HepG2 (cell line): Measurements from ENCODE around the gene MRPS7. TPM values are rescaled to one million over a fixed set of nuclear protein-coding genes. Genes with fewer than 3 reads are reported as not detected.

ENCODE experiments used
- CREB1 ChIP-seq, 2 experiments: fragments of 450-650 bp in 1 of 2; IDR thresholded peaks; 2 replicates each; pipeline ENCODE4 v1.6.1; 2016 to 2017; ENCODE audit warnings: control low read depth in 1 of 2, mild to moderate bottlenecking in 1 of 2, missing compliant biosample characterization in 1 of 2, missing genetic modification characterization in 1 of 2
- DR1 ChIP-seq: sonication (generic); formaldehyde crosslinking; IDR thresholded peaks from 2 replicates; pipeline ENCODE4 v1.8.0; 2021; ENCODE audit warnings: mild to moderate bottlenecking, missing genetic modification reagents, inconsistent platforms
- GZF1 ChIP-seq: sonication (generic); formaldehyde crosslinking; IDR thresholded peaks from 2 replicates; pipeline ENCODE4 v1.5.1; 2020; ENCODE audit warnings: mild to moderate bottlenecking, missing genetic modification reagents
- IKZF5 ChIP-seq: IDR thresholded peaks from 2 replicates; pipeline ENCODE4 v1.6.1; 2018; ENCODE audit warnings: missing genetic modification reagents, mild to moderate bottlenecking, missing compliant biosample characterization
- MEIS2 ChIP-seq: sonication (generic); formaldehyde crosslinking; IDR thresholded peaks from 2 replicates; pipeline ENCODE4 v1.9.0; 2021; ENCODE audit warnings: mild to moderate bottlenecking, missing genetic modification reagents
- NR0B2 ChIP-seq: sonication (generic); formaldehyde crosslinking; IDR thresholded peaks from 2 replicates; pipeline ENCODE4 v1.4.0; 2020; ENCODE audit warnings: mild to moderate bottlenecking, missing genetic modification reagents
- RFX1 ChIP-seq: fragments of 450-650 bp; IDR thresholded peaks from 2 replicates; pipeline ENCODE4 v1.6.1; 2017
- ZNF292 ChIP-seq: sonication (generic); formaldehyde crosslinking; IDR thresholded peaks from 2 replicates; pipeline ENCODE4 v1.8.1; 2022; ENCODE audit warnings: mild to moderate bottlenecking, low read depth, missing genetic modification reagents, borderline replicate concordance
- ZNF572 ChIP-seq: sonication (generic); formaldehyde crosslinking; IDR thresholded peaks from 2 replicates; pipeline ENCODE4 v1.5.1; 2020; ENCODE audit warnings: mild to moderate bottlenecking, missing genetic modification reagents
- ZNF589 ChIP-seq: sonication (generic); formaldehyde crosslinking; conservative IDR thresholded peaks from 2 replicates; pipeline ENCODE4 v1.8.0; 2022; ENCODE audit warnings: mild to moderate bottlenecking, moderate library complexity, missing genetic modification reagents
- ZNF781 ChIP-seq: sonication (generic); formaldehyde crosslinking; IDR thresholded peaks from 2 replicates; pipeline ENCODE4 v1.5.1; 2020; ENCODE audit warnings: borderline replicate concordance, mild to moderate bottlenecking, missing genetic modification reagents; ENCODE audit errors: not compliant biosample characterization
- ZNF891 ChIP-seq: sonication (generic); formaldehyde crosslinking; IDR thresholded peaks from 2 replicates; pipeline ENCODE4 v1.5.0; 2020; ENCODE audit warnings: mild to moderate bottlenecking, missing genetic modification reagents
- polyA plus RNA-seq, 8 experiments: library from polyadenylated mRNA; depleted of rRNA in 3 of 8; stranded (reverse) in 7 of 8; unstranded in 1 of 8; fragments of >200 nt; fragmentation: Illumina TruSeq in 4 of 8; extraction: Trizol in 4 of 8; gene quantifications; 2 replicates each; pipeline versions ENCODE4 v1.2.1 to v1.2.3, GENCODE V29; 2011 to 2016; ENCODE audit warnings: low read depth in 4 of 8, missing spikeins in 1 of 8, mixed read lengths in 1 of 8; ENCODE audit not compliant: insufficient read depth in 1 of 8
- total RNA-seq, 5 experiments: library from RNA; depleted of rRNA; stranded (reverse); fragments of >200 nt; fragmentation: Illumina TruSeq; extraction: Trizol; gene quantifications; 2 replicates each; pipeline ENCODE4 v1.2.3, GENCODE V29; 2016; ENCODE audit warnings: low read depth in 1 of 5
- TF ChIP-seq, protein P1 (sequence below): sonication (generic); formaldehyde crosslinking; IDR thresholded peaks from 2 replicates; pipeline ENCODE4 v1.5.1; 2020; ENCODE audit warnings: missing genetic modification reagents, mild to moderate bottlenecking, borderline replicate concordance
- TF ChIP-seq, protein P2 (sequence below): sonication (generic); formaldehyde crosslinking; IDR thresholded peaks from 2 replicates; pipeline ENCODE4 v1.5.1; 2020; ENCODE audit warnings: mild to moderate bottlenecking, missing genetic modification reagents, borderline replicate concordance

Gene MRPS7
- total and polyA plus RNA-seq, 2 of the 13 experiments (the other 11 are each of a cell fraction or from before 2014, with no cell fraction given), result 97.0 to 162 TPM

DNA sequence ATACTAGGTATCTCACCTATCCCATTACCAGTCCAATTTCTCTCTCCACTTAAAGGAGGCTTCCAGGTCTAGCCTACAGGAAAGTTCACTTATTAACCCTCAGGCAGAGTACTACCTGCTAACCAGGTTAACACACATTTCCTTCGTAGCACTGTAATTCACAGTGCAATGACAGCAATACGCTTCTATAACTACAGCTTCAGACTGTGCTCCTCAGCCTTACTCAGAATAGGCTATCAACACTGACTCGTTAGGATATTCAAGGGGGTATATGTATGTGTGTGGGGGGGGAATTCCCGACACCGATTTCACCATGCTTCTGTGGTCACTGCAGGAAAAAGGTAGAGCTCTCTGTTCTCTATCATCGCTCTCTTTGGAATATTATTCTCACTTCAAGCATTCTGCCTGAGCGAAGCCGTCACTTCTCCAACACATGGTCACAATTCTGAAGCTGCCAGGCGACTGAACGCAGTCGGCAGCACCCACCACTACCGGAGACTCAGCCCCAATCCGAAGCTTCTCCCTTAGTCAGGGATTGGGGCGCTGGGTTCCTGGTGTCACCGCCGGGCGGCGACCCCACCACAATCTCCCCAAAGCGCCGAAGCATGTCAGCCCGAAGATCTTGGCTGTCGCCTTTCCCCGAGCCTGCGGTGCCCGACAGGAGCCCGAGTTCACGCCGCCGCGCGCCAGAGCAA lies 891 bp upstream of the MRPS7 start (continued):
- 0 out of 2 replicates have a peak, but pooled peaks have one; percentile 6 for TF ChIP-seq ZNF292 (CRISPR knock-in tag)
- TF ChIP-seq CREB1 (IDR thresholded peaks at IDR 0.05), result no peak
- TF ChIP-seq CREB1 (CRISPR knock-in tag; IDR thresholded peaks at IDR 0.05), result peak; percentile 15; the same call in 1 of the 2 replicates
- TF ChIP-seq ZNF589 (CRISPR knock-in tag), result peak; percentile 41; the same call in 1 of the 2 replicates
- TF ChIP-seq ZNF781, result peak; percentile 5
- TF ChIP-seq GZF1 (CRISPR knock-in tag), result no peak
- TF ChIP-seq RFX1, result no peak
- no peak for TF ChIP-seq DR1
- peak; percentile 75 for TF ChIP-seq NR0B2
- TF ChIP-seq MEIS2, result 0 out of 2 replicates have a peak, but pooled peaks have one; percentile 4
- TF ChIP-seq, protein P1, sequence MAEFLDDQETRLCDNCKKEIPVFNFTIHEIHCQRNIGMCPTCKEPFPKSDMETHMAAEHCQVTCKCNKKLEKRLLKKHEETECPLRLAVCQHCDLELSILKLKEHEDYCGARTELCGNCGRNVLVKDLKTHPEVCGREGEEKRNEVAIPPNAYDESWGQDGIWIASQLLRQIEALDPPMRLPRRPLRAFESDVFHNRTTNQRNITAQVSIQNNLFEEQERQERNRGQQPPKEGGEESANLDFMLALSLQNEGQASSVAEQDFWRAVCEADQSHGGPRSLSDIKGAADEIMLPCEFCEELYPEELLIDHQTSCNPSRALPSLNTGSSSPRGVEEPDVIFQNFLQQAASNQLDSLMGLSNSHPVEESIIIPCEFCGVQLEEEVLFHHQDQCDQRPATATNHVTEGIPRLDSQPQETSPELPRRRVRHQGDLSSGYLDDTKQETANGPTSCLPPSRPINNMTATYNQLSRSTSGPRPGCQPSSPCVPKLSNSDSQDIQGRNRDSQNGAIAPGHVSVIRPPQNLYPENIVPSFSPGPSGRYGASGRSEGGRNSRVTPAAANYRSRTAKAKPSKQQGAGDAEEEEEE (CRISPR knock-in tag), result 0 out of 2 replicates have a peak, but pooled peaks have one; percentile 8
- peak; percentile 93; the same call in 1 of the 2 replicates for TF ChIP-seq ZNF572 (CRISPR knock-in tag)
- TF ChIP-seq ZNF891 (CRISPR knock-in tag), result 0 out of 2 replicates have a peak, but pooled peaks have one; percentile 91
- TF ChIP-seq, protein P2, sequence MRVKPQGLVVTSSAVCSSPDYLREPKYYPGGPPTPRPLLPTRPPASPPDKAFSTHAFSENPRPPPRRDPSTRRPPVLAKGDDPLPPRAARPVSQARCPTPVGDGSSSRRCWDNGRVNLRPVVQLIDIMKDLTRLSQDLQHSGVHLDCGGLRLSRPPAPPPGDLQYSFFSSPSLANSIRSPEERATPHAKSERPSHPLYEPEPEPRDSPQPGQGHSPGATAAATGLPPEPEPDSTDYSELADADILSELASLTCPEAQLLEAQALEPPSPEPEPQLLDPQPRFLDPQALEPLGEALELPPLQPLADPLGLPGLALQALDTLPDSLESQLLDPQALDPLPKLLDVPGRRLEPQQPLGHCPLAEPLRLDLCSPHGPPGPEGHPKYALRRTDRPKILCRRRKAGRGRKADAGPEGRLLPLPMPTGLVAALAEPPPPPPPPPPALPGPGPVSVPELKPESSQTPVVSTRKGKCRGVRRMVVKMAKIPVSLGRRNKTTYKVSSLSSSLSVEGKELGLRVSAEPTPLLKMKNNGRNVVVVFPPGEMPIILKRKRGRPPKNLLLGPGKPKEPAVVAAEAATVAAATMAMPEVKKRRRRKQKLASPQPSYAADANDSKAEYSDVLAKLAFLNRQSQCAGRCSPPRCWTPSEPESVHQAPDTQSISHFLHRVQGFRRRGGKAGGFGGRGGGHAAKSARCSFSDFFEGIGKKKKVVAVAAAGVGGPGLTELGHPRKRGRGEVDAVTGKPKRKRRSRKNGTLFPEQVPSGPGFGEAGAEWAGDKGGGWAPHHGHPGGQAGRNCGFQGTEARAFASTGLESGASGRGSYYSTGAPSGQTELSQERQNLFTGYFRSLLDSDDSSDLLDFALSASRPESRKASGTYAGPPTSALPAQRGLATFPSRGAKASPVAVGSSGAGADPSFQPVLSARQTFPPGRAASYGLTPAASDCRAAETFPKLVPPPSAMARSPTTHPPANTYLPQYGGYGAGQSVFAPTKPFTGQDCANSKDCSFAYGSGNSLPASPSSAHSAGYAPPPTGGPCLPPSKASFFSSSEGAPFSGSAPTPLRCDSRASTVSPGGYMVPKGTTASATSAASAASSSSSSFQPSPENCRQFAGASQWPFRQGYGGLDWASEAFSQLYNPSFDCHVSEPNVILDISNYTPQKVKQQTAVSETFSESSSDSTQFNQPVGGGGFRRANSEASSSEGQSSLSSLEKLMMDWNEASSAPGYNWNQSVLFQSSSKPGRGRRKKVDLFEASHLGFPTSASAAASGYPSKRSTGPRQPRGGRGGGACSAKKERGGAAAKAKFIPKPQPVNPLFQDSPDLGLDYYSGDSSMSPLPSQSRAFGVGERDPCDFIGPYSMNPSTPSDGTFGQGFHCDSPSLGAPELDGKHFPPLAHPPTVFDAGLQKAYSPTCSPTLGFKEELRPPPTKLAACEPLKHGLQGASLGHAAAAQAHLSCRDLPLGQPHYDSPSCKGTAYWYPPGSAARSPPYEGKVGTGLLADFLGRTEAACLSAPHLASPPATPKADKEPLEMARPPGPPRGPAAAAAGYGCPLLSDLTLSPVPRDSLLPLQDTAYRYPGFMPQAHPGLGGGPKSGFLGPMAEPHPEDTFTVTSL (CRISPR knock-in tag), result 0 out of 2 replicates have a peak, but pooled peaks have one; percentile 7
- no peak for TF ChIP-seq IKZF5 (CRISPR knock-in tag)
